Lower lobe of right lung (tissue), 2 donors: ENCODE data around the gene CTSZ. TPM values are rescaled to one million over a fixed set of nuclear protein-coding genes. Genes with fewer than 3 reads are reported as not detected.
"Not testable (repeated sequence)": the region's sequence is repeated elsewhere in the genome, so short reads cannot be mapped to it uniquely, and the experiment has no call there.

Experiments used
- ATAC-seq, 2 donors: fragments of 200-7000 bp; cut with Tn5 transposase; one replicate each; pipeline ENCODE4 v1.9.1; 2020 to 2022; ENCODE audit warnings: mild to moderate bottlenecking in 2 of 2, moderate library complexity in 2 of 2
- DNase-seq: peaks from one replicate; pipeline ENCODE4 v3.0.0-alpha.2; 2020
- H3K27ac ChIP-seq: fragments of 200-600 bp; one replicate; pipeline ENCODE4 v1.8.0; 2022
- H3K27me3 ChIP-seq: fragments of 200-600 bp; one replicate; pipeline ENCODE4 v1.8.0; 2022; ENCODE audit warnings: low read depth
- H3K36me3 ChIP-seq: fragments of 200-600 bp; one replicate; pipeline ENCODE4 v1.8.0; 2022; ENCODE audit warnings: mild to moderate bottlenecking
- H3K4me1 ChIP-seq: fragments of 200-600 bp; one replicate; pipeline ENCODE4 v1.8.0; 2022
- H3K4me3 ChIP-seq: fragments of 200-600 bp; one replicate; pipeline ENCODE4 v1.8.0; 2022; ENCODE audit warnings: mild to moderate bottlenecking
- H3K9me3 ChIP-seq: fragments of 200-600 bp; one replicate; pipeline ENCODE4 v1.8.0; 2022
- intact Hi-C: fragments of 100-400 bp; cut with DNase I; formaldehyde crosslinking; loops from one replicate; pipeline ENCODE4 v1.11.0; 2022
- total RNA-seq: library from RNA; stranded (reverse); fragmentation: NEBNext Ultra II Directional; extraction: Animal tissue kit (Norgen Biotek cat#: 25700); gene quantifications from one replicate; pipeline ENCODE4 v1.2.1, GENCODE V29; 2021
- TF ChIP-seq, protein P1 (sequence below): fragments of 200-600 bp; IDR thresholded peaks from one replicate; pipeline ENCODE4 v1.8.0; 2022; ENCODE audit warnings: antibody characterized with exemption, mild to moderate bottlenecking
- donor health status: DM: no; HTN: yes; CAD: no; lungs with severe emphysema.

CTSZ gene
- total RNA-seq, 1 donor from 2014 or later = 533 TPM

GRCh38 chr20:58950603-58951002 is 56.5 kb downstream of the CTSZ start:
- H3K36me3 ChIP-seq = no peaks in the 10 kb centered on the region
- no peaks in the 10 kb centered on the region for H3K27me3 ChIP-seq
- intact Hi-C loops = no loop called here
- no peak overlapping the region for H3K4me3 ChIP-seq
- no peaks in the 10 kb centered on the region for H3K4me1 ChIP-seq
- no peak for ATAC-seq
- no peak overlapping the region for H3K27ac ChIP-seq
- TF ChIP-seq, protein P1, sequence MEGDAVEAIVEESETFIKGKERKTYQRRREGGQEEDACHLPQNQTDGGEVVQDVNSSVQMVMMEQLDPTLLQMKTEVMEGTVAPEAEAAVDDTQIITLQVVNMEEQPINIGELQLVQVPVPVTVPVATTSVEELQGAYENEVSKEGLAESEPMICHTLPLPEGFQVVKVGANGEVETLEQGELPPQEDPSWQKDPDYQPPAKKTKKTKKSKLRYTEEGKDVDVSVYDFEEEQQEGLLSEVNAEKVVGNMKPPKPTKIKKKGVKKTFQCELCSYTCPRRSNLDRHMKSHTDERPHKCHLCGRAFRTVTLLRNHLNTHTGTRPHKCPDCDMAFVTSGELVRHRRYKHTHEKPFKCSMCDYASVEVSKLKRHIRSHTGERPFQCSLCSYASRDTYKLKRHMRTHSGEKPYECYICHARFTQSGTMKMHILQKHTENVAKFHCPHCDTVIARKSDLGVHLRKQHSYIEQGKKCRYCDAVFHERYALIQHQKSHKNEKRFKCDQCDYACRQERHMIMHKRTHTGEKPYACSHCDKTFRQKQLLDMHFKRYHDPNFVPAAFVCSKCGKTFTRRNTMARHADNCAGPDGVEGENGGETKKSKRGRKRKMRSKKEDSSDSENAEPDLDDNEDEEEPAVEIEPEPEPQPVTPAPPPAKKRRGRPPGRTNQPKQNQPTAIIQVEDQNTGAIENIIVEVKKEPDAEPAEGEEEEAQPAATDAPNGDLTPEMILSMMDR = no peak
- DNase-seq = no peak
- H3K9me3 ChIP-seq = no peaks in the 10 kb centered on the region

GRCh38 chr20:58947797-58948388 is 59.2 kb downstream of the CTSZ start:
- DNase-seq, H3K36me3 ChIP-seq, intact Hi-C loops, H3K27ac ChIP-seq, H3K4me1 ChIP-seq, H3K27me3 ChIP-seq, ATAC-seq, H3K4me3 ChIP-seq, H3K9me3 ChIP-seq: not testable (repeated sequence)

DNA sequence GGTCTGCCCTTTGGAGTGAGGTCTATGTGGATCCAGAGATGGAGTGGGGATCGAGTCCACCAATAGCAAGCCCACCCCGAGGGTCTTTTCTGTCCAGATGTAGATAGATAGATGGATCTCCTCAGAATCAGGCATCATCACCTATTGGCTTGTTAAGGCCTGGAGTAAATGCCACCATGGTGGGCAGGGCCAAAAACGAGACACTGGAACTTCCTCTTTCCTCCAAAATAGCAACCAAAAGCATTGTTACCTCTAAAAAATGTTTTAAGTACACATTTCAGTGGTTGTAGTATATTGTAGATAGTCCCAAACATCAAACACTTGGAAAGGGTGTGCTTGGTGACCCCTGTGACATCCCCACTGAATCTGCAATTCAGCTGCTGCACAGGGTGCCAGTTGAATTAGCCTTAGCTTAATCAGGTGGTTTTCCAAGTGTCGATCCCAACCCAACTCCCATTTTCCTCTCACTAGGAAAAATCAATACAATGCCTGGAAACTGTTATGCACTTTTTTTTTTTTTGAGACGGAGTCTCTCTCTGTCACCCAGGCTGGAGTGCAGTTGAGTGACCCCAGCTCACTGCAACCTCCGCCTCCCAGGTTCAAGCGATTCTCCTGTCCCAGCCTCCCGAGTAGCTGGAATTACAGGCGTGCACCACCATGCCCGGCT is 61.0 kb downstream of the CTSZ start:
- TF ChIP-seq, protein P1 = no peak
- ATAC-seq = no peak
- DNase-seq = no peak

More for the DNA sequence above, 61.0 kb downstream of the CTSZ start:
- no peak overlapping the region for H3K27ac ChIP-seq
- H3K4me1 ChIP-seq = no peaks in the 10 kb centered on the region
- no peaks in the 10 kb centered on the region for H3K27me3 ChIP-seq
- H3K9me3 ChIP-seq = no peaks in the 10 kb centered on the region
- no peak overlapping the region for H3K4me3 ChIP-seq
- no peaks in the 10 kb centered on the region for H3K36me3 ChIP-seq
- intact Hi-C loops = no loop called here

Other genes with a start within 250 kb of the CTSZ start
- gene GNAS-AS1, start 156.4 kb downstream of the CTSZ start, total RNA-seq = 0.97 TPM
- gene GNAS, start 154.5 kb downstream of the CTSZ start, total RNA-seq = 744 TPM
- gene NELFCD, start 26.0 kb downstream of the CTSZ start, total RNA-seq = 54.1 TPM
- 6.5 TPM for gene TUBB1, start 12.2 kb upstream of the CTSZ start, total RNA-seq
- gene ATP5F1E, start 25.1 kb upstream of the CTSZ start, total RNA-seq = 73.8 TPM
- gene PRELID3B, start 35.5 kb upstream of the CTSZ start, total RNA-seq = 43.0 TPM
- gene ZNF831, start 156.6 kb upstream of the CTSZ start, total RNA-seq = 1.0 TPM